GM21360 (cell line): ENCODE data around the gene CISD3.
A peak's percentile ranks its signal among the peaks of the same experiment; 100 is the strongest.

Experiments used
- ATAC-seq: cut with Tn5 transposase; IDR thresholded peaks from one replicate; pipeline ENCODE4 v1.9.1; 2021; ENCODE audit warnings: mild to moderate bottlenecking, moderate library complexity; ENCODE audit not compliant: unreplicated experiment

CISD3 gene

GRCh38 chr17:38742411-38743308, 12.5 kb downstream of the CISD3 start:
- ATAC-seq = no peak

GRCh38 chr17:38743556-38744171, 13.5 kb downstream of the CISD3 start:
- no peak for ATAC-seq

- no peak for ATAC-seq
Observed at GRCh38 chr17:38745545-38745944, 15.4 kb downstream of the CISD3 start.

- no peak for ATAC-seq
Observed at GRCh38 chr17:38746004-38746848, 16.1 kb downstream of the CISD3 start.

GRCh38 chr17:38746849-38747462, 16.8 kb downstream of the CISD3 start:
- ATAC-seq = no peak

GRCh38 chr17:38747463-38748148, 17.5 kb downstream of the CISD3 start:
- no peak for ATAC-seq

GRCh38 chr17:38748149-38748891, 18.2 kb downstream of the CISD3 start, which contains the start of gene PCGF2:
PCGF2 (minus strand) TSS chr17:38748336; CDS start chr17:38740402, 7,934 bp downstream.
- ATAC-seq = no peak

- ATAC-seq = no peak
Observed at GRCh38 chr17:38748892-38749222, 18.7 kb downstream of the CISD3 start.

DNA sequence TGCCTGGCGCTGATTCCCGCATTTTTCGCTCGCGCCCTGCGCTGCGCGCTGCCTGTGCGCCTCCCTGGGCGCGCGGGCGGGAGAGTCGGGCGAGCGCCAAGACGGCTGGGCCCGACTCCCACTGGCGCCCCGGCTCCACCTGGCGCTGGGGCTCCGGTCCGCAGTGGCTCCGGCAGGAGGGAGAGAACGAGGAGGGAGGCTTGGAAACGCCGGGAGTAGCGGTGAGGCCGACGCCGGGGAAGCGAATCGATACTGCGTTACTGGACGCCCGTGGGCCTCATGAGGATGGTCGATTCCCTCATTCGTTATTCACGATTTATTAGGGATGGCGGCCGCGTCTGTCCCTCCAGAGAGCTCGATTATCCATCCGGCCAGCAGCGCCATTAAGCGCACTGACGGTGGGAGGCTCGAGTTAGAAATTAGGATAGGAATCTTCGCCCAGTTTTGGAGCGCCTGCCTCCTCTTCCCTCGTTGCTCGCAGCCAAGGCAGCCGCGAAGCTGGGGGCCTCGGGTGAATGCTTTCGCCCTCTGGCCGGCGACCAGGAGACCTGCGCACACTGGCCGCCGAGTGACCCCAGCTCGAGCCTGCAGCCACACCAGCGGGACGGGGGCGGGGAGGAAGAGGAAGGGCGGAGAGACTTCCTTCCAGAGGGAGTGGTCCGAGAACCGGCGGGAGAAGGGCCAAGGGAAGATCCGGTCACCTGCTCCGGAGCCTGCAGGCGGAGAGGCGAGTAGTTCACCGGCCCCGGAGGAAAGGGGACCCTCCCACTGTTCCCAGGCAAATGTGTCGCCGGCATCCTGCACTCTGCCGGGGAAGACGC, 19.3 kb downstream of the CISD3 start:
- no peak for ATAC-seq

GRCh38 chr17:38750044-38750311, 19.8 kb downstream of the CISD3 start:
- no peak for ATAC-seq

GRCh38 chr17:38750312-38751121, 20.4 kb downstream of the CISD3 start:
- no peak for ATAC-seq

DNA sequence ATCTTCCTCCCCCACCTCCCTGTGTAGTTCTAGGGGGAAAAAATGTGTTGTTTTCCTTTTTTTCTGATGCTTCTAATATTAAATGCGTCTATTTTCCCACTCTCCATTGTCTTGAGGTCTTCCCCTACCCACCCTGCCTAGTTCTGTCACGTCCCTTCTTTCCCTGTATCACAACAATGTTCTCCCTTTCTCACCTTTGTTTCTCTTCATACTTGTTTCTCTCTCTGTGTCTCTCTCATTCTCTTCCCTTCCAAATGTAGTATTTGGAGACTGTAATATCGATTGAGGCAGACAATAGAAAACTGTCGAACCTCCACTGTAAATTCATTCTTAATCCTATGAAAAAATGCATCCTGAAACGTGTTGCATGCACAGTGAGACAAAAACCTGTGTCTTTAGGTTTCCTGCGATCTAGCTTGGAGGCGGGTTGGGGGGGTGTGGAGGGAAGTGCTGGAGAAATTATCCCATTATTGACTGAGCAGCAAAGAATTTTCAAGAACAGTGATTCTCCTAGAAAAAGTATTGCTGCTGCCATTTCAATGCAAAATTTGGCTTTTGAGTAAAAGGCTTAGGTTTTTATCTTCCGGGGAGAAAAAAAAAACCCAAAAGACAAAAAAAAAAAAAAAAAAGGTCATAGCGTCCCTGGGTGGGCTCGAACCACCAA, 21.1 kb downstream of the CISD3 start:
- no peak for ATAC-seq

DNA sequence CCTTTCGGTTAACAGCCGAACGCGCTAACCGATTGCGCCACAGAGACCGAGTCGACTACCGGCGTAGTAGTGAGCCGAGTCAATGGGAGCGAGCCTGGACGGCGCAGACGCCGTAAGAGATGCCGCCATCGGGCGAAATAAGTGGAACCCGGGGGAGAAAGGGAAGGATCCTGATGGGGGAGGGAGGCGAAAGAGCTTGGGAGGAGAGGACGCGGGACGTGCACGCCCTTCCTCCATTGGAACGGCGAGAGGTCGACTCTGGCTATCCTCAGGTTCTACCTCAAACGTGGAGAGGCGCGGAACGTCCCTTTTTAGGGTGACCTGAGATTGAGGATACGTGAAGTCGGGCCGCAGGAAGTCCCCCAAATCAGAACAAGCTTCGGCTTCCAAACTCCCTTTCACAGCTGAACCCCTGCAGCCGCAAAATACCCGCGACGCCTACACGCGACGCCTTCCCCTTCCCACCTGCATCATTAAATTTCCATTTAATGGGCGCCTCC, 21.7 kb downstream of the CISD3 start:
- peak; percentile 29 for ATAC-seq

GRCh38 chr17:38752308-38753070, 22.3 kb downstream of the CISD3 start, which contains the start of gene PSMB3:
PSMB3 (plus strand) TSS chr17:38752741; CDS start chr17:38752827, 86 bp downstream.
- ATAC-seq = peak; percentile 80

DNA sequence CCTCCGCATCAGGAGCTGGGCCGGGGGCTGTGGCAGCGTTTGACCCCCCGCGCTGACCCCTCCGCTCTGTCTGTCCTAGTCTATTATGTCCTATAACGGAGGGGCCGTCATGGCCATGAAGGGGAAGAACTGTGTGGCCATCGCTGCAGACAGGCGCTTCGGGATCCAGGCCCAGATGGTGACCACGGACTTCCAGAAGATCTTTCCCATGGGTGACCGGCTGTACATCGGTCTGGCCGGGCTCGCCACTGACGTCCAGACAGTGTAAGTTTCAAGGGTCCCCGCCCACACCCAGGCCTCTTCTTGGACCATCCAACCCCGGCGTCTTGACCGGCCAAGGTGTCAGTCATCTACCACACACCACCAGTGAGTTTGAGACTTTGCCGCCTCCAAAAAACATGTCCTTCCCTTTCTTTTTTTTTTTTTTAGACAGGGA, 22.9 kb downstream of the CISD3 start:
- ATAC-seq = no peak

DNA sequence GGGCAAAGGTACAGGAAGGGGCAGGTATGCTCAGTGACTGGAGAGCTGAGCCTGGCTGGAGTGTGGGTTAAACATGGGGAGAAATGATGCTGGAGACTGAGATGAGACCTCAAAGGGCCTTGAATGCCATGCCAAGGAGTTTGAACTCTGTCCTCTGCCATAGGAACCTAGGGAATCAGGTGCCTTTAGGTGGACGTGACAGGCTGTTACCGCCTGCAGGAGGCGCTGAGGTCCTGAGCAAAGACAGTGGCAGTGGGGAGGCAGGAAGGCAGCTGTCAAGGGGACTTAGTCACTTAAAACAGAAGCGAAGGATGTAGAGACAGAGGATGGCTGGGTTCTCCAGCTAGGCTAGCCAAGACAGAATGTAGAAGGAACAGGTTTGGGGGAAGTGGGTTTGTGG, 31.5 kb downstream of the CISD3 start:
- ATAC-seq = no peak

- no peak for ATAC-seq
Observed at GRCh38 chr17:38762231-38762630, 32.1 kb downstream of the CISD3 start.
